Vagina (tissue), 2 donors: Measurements from ENCODE around the gene CD58. TPM values are rescaled to one million over a fixed set of nuclear protein-coding genes. Genes with fewer than 3 reads are reported as not detected.

Source experiments
- DNase-seq, 2 donors: peaks; one replicate each; pipeline ENCODE4 v3.0.0-alpha.2; 2017; ENCODE audit errors: extremely low spot score in 2 of 2
- H3K27ac ChIP-seq: fragments of 200-600 bp; sonication (generic); one replicate; pipeline ENCODE4 v1.5.1; 2019
- H3K27me3 ChIP-seq: fragments of 200-600 bp; sonication (generic); one replicate; pipeline ENCODE4 v1.5.1; 2019
- H3K36me3 ChIP-seq, 2 donors: fragments of 200-600 bp; sonication (generic); one replicate each; pipeline ENCODE4 v1.5.1; 2017 to 2019
- H3K4me1 ChIP-seq: fragments of 200-600 bp; sonication (generic); one replicate; pipeline ENCODE4 v1.5.1; 2019
- H3K4me3 ChIP-seq, 2 donors: fragments of 200-600 bp; sonication (generic); 1 replicate in 1 of 2; 2 replicates in 1 of 2; pipeline ENCODE4 v1.5.1; 2016 to 2019
- H3K9me3 ChIP-seq: fragments of 200-600 bp; sonication (generic); one replicate; pipeline ENCODE4 v1.5.1; 2019
- CTCF ChIP-seq, 3 experiments: fragments of 450-650 bp in 2 of 3; fragments of 200-600 bp in 1 of 3; sonication (generic) in 1 of 3; IDR thresholded peaks; one replicate each; pipeline ENCODE4 v1.5.1; 2017 to 2019; ENCODE audit warnings: antibody characterized with exemption in 3 of 3, mild to moderate bottlenecking in 2 of 3, moderate library complexity in 2 of 3
- POLR2A ChIP-seq, 2 donors: fragments of 450-650 bp; IDR thresholded peaks; one replicate each; pipeline ENCODE4 v1.6.1; 2017; ENCODE audit warnings: antibody characterized with exemption in 2 of 2, mild to moderate bottlenecking in 2 of 2, moderate library complexity in 2 of 2
- POLR2AphosphoS5 ChIP-seq, 2 donors: sonication (generic); formaldehyde crosslinking; IDR thresholded peaks; one replicate each; pipeline ENCODE4 v1.9.0; 2017; ENCODE audit warnings: antibody characterized with exemption in 2 of 2, mild to moderate bottlenecking in 2 of 2, low read depth in 1 of 2; ENCODE audit not compliant: insufficient read depth in 1 of 2
- intact Hi-C: fragments of 100-400 bp; cut with DNase I; formaldehyde crosslinking; loops from one replicate; pipeline ENCODE4 v1.15.1; 2023
- total RNA-seq: library from RNA; depleted of rRNA; stranded (reverse); fragments of >200 nt; gene quantifications from one replicate; pipeline ENCODE4 v1.2.3, GENCODE V29; 2016

Gene CD58
- total RNA-seq, 1 donor from 2014 or later = 54.5 TPM

GRCh38 chr1:116537898-116538297 lies 32.9 kb downstream of the CD58 start:
- H3K4me3 ChIP-seq = no peak overlapping the region
- H3K27me3 ChIP-seq = no peaks in the 10 kb centered on the region
- H3K27ac ChIP-seq = no peak overlapping the region
- H3K4me1 ChIP-seq = peaks cover 29% of the 10 kb centered on the region
- intact Hi-C loops = no loop called here
- TF ChIP-seq CTCF (IDR thresholded peaks at IDR 0.05) (no peak), POLR2A (IDR thresholded peaks at IDR 0.05) (no peak)
- H3K9me3 ChIP-seq = no peaks in the 10 kb centered on the region
- peaks cover 0 to 29% of the 10 kb centered on the region in 2 donors for H3K36me3 ChIP-seq
- no peak for DNase-seq

GRCh38 chr1:116537040-116537831 lies 33.6 kb downstream of the CD58 start:
- no peak for TF ChIP-seq CTCF (IDR thresholded peaks at IDR 0.05)
- peak in 1 of 2 donors; percentile 87 for TF ChIP-seq POLR2AphosphoS5 (IDR thresholded peaks at IDR 0.05; ENCODE audit: insufficient read depth in 1 of 2, low read depth in 1 of 2)
- no peak for TF ChIP-seq POLR2A (IDR thresholded peaks at IDR 0.05)
- no peak overlapping the region for H3K27ac ChIP-seq
- no peaks in the 10 kb centered on the region for H3K9me3 ChIP-seq
- H3K4me3 ChIP-seq = no peak overlapping the region
- no peak for DNase-seq
- intact Hi-C loops = no loop called here
- H3K36me3 ChIP-seq = peaks cover 0 to 25% of the 10 kb centered on the region in 2 donors
- peaks cover 29% of the 10 kb centered on the region for H3K4me1 ChIP-seq
- H3K27me3 ChIP-seq = no peaks in the 10 kb centered on the region

- Histone ChIP-seq H3K27me3 (no peaks in the 10 kb centered on the region), H3K4me3 (no peak overlapping the region), H3K9me3 (no peaks in the 10 kb centered on the region), H3K4me1 (peaks cover 10% of the 10 kb centered on the region), H3K27ac (no peak overlapping the region), H3K36me3 (peaks cover 0 to 25% of the 10 kb centered on the region in 2 donors)
- DNase-seq = no peak
- no peak for TF ChIP-seq POLR2A (IDR thresholded peaks at IDR 0.05)
- no peak for TF ChIP-seq CTCF (IDR thresholded peaks at IDR 0.05)
- TF ChIP-seq POLR2AphosphoS5 (IDR thresholded peaks at IDR 0.05; ENCODE audit: insufficient read depth in 1 of 2, low read depth in 1 of 2) = no peak
- intact Hi-C loops = no loop called here
These were observed 36.6 kb downstream of the CD58 start for GRCh38 chr1:116534014-116534739.

- TF ChIP-seq POLR2A (IDR thresholded peaks at IDR 0.05) = no peak
- TF ChIP-seq POLR2AphosphoS5 (IDR thresholded peaks at IDR 0.05; ENCODE audit: insufficient read depth in 1 of 2, low read depth in 1 of 2) = no peak
- no peak for TF ChIP-seq CTCF (IDR thresholded peaks at IDR 0.05)
- intact Hi-C loops = no loop called here
- no peaks in the 10 kb centered on the region for H3K27me3 ChIP-seq
- peaks cover 0 to 25% of the 10 kb centered on the region in 2 donors for H3K36me3 ChIP-seq
- H3K4me3 ChIP-seq = no peak overlapping the region
- no peak for DNase-seq
- H3K4me1 ChIP-seq = peaks cover 10% of the 10 kb centered on the region
- no peaks in the 10 kb centered on the region for H3K9me3 ChIP-seq
- H3K27ac ChIP-seq = no peak overlapping the region
These were observed 37.4 kb downstream of the CD58 start for GRCh38 chr1:116533429-116533820.
